BE2C (cell line): Measurements from ENCODE around the gene DIPK1C.

Experiments used
- DNase-seq: peaks from one replicate; pipeline ENCODE4 v3.0.0-alpha.2; 2020
- H3K27me3 ChIP-seq: fragments of 250-450 bp; sonication (Bioruptor Pico); 2 replicates; pipeline ENCODE4 v1.5.1; 2020; ENCODE audit warnings: mild to moderate bottlenecking
- H3K36me3 ChIP-seq: fragments of 250-450 bp; sonication (Bioruptor Pico); 2 replicates; pipeline ENCODE4 v1.5.1; 2020; ENCODE audit warnings: mild to moderate bottlenecking
- H3K4me1 ChIP-seq: fragments of 250-450 bp; sonication (Bioruptor Pico); 2 replicates; pipeline ENCODE4 v1.5.1; 2020
- H3K4me3 ChIP-seq: 2 replicates; pipeline ENCODE4 v1.5.1; 2011; ENCODE audit warnings: low read depth, low read length
- H3K9me3 ChIP-seq: fragments of 250-450 bp; sonication (Bioruptor Pico); 2 replicates; pipeline ENCODE4 v1.5.1; 2020
- CTCF ChIP-seq: IDR thresholded peaks from 2 replicates; pipeline ENCODE4 v1.5.1; 2012; ENCODE audit warnings: mild to moderate bottlenecking, low read depth, low read length

DIPK1C gene

GRCh38 chr18:74478316-74478715 is 21.2 kb upstream of the DIPK1C start:
- no peak for DNase-seq
- Histone ChIP-seq H3K4me3 (no peak overlapping the region), H3K4me1 (no peaks in the 10 kb centered on the region), H3K36me3 (no peaks in the 10 kb centered on the region), H3K27me3 (no peaks in the 10 kb centered on the region), H3K9me3 (no peaks in the 10 kb centered on the region)
- TF ChIP-seq CTCF: no peak

GRCh38 chr18:74477771-74478170 is 20.7 kb upstream of the DIPK1C start:
- no peaks in the 10 kb centered on the region for H3K4me1 ChIP-seq
- no peaks in the 10 kb centered on the region for H3K27me3 ChIP-seq
- no peak overlapping the region for H3K4me3 ChIP-seq
- no peaks in the 10 kb centered on the region for H3K36me3 ChIP-seq
- no peak for DNase-seq
- no peak for TF ChIP-seq CTCF
- H3K9me3 ChIP-seq: no peaks in the 10 kb centered on the region

- TF ChIP-seq CTCF: peak; percentile 71
- Histone ChIP-seq H3K4me3 (no peak overlapping the region), H3K9me3 (no peaks in the 10 kb centered on the region), H3K4me1 (no peaks in the 10 kb centered on the region), H3K36me3 (no peaks in the 10 kb centered on the region), H3K27me3 (no peaks in the 10 kb centered on the region)
- DNase-seq: peak; percentile 53
These were observed 19.0 kb upstream of the DIPK1C start for GRCh38 chr18:74476140-74476539.

- TF ChIP-seq CTCF: no peak
- no peaks in the 10 kb centered on the region for H3K4me1 ChIP-seq
- H3K36me3 ChIP-seq: no peaks in the 10 kb centered on the region
- H3K27me3 ChIP-seq: no peaks in the 10 kb centered on the region
- H3K9me3 ChIP-seq: no peaks in the 10 kb centered on the region
- no peak overlapping the region for H3K4me3 ChIP-seq
- DNase-seq: no peak
These were observed 17.0 kb upstream of the DIPK1C start for GRCh38 chr18:74473976-74474640.

- no peaks in the 10 kb centered on the region for H3K4me1 ChIP-seq
- no peak for DNase-seq
- no peaks in the 10 kb centered on the region for H3K36me3 ChIP-seq
- TF ChIP-seq CTCF: no peak
- H3K4me3 ChIP-seq: no peak overlapping the region
- no peaks in the 10 kb centered on the region for H3K27me3 ChIP-seq
- H3K9me3 ChIP-seq: no peaks in the 10 kb centered on the region
These were observed 15.2 kb upstream of the DIPK1C start for GRCh38 chr18:74472312-74472711.

- no peaks in the 10 kb centered on the region for H3K36me3 ChIP-seq
- no peak for DNase-seq
- H3K4me1 ChIP-seq: no peaks in the 10 kb centered on the region
- no peaks in the 10 kb centered on the region for H3K9me3 ChIP-seq
- no peak overlapping the region for H3K4me3 ChIP-seq
- no peaks in the 10 kb centered on the region for H3K27me3 ChIP-seq
- no peak for TF ChIP-seq CTCF
These were observed 11.5 kb upstream of the DIPK1C start for GRCh38 chr18:74468547-74469061.
